Measurements from ENCODE around the gene CRACR2B. TPM values are rescaled to one million over a fixed set of nuclear protein-coding genes. Genes with fewer than 3 reads are reported as not detected.

CRACR2B gene
- total and polyA plus RNA-seq, 2 of the 8 experiments (the other 6 are each of a cell fraction or from before 2014, with no cell fraction given), result 18.2 to 26.4 TPM

DNA sequence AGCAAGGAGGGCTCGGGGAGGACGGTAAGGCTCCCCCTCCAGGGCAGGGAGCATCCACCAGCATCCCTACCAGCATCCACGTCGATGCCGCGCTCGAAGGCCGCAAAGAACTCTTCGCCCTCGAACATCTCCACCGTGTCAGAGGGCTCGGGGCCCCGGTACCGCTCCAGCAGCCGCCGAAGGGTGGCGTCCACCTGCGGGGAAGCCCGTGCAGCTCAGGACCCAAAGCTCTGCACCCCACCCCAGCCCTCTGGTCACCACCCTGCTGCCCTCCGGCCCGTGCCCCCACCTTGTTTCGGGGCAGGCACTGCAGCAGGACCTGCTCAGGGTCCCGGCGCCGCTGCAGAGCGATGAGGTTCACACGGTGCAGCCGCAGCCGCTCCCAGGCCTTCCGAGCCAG, 27.2 kb upstream of the CRACR2B start (continued):
- TF ChIP-seq CTBP2 (IDR thresholded peaks at IDR 0.05; ENCODE audit: borderline replicate concordance, insufficient read depth, insufficient read length, low read length) (no peak), SIRT6 (IDR thresholded peaks at IDR 0.05; ENCODE audit: low read length) (no peak), ZNF274 (IDR thresholded peaks at IDR 0.05; ENCODE audit: borderline replicate concordance, extremely low read depth, low read length) (no peak), FOSL1 (IDR thresholded peaks at IDR 0.05; ENCODE audit: insufficient read depth, low read depth, low read length) (no peak)
- TF ChIP-seq, protein P1, sequence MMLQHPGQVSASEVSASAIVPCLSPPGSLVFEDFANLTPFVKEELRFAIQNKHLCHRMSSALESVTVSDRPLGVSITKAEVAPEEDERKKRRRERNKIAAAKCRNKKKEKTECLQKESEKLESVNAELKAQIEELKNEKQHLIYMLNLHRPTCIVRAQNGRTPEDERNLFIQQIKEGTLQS (IDR thresholded peaks at IDR 0.05; ENCODE audit: insufficient read depth, low read depth, low read length), result no peak

All from H1 (cell line).